Aorta (tissue), 5 donors: ENCODE data around the gene SLC24A3. TPM values are rescaled to one million over a fixed set of nuclear protein-coding genes. Genes with fewer than 3 reads are reported as not detected.
A peak's percentile ranks its signal among the peaks of the same experiment; 100 is the strongest.

Source experiments
- ATAC-seq: fragments of 200-7000 bp; cut with Tn5 transposase; one replicate; pipeline ENCODE4 v1.9.1; 2022; ENCODE audit warnings: moderate library complexity; ENCODE audit not compliant: low FRiP score
- DNase-seq, 2 donors: peaks; one replicate each; pipeline ENCODE4 v3.0.0-alpha.2; 2020
- H3K27ac ChIP-seq, 2 donors: one replicate each; pipeline ENCODE4 v1.5.1; 2013; ENCODE audit warnings: low read length in 2 of 2, mild to moderate bottlenecking in 2 of 2, moderate library complexity in 2 of 2, control low read depth in 1 of 2, inconsistent platforms in 1 of 2, low read depth in 1 of 2
- H3K27me3 ChIP-seq, 2 donors: one replicate each; pipeline ENCODE4 v1.6.1; 2013; ENCODE audit warnings: control low read depth in 1 of 2, low read length in 1 of 2, mild to moderate bottlenecking in 1 of 2, moderate library complexity in 1 of 2; ENCODE audit not compliant: insufficient read depth in 2 of 2, control insufficient read depth in 1 of 2
- H3K36me3 ChIP-seq, 2 donors: one replicate each; pipeline ENCODE4 v1.6.1; 2013; ENCODE audit warnings: control low read depth in 1 of 2, low read length in 1 of 2, mild to moderate bottlenecking in 1 of 2; ENCODE audit not compliant: insufficient read depth in 2 of 2, control insufficient read depth in 1 of 2
- H3K4me1 ChIP-seq, 2 donors: one replicate each; pipeline ENCODE4 v1.6.1; 2013; ENCODE audit warnings: low read length in 2 of 2, control low read depth in 1 of 2, mild to moderate bottlenecking in 1 of 2, moderate library complexity in 1 of 2; ENCODE audit not compliant: insufficient read depth in 2 of 2, control insufficient read depth in 1 of 2
- H3K4me3 ChIP-seq, 2 donors: one replicate each; pipeline ENCODE4 v1.5.1; 2013; ENCODE audit warnings: low read length in 2 of 2, control low read depth in 1 of 2, mild to moderate bottlenecking in 1 of 2
- H3K9me3 ChIP-seq: one replicate; pipeline ENCODE4 v1.6.1; 2013; ENCODE audit warnings: mild to moderate bottlenecking, low read length; ENCODE audit not compliant: control insufficient read depth
- WGBS, 2 donors: extraction: QIAGEN DNeasy Blood & Tissue Kit; methylation state at CpG; one replicate each; pipeline ENCODE4 v1.1.7; 2013; 5-methylcytosine and 5-hydroxymethylcytosine counted together
- intact Hi-C, 2 donors: fragments of 100-400 bp; cut with DNase I; formaldehyde crosslinking; loops; one replicate each; pipeline versions ENCODE4 v1.14.2 to v1.15.0; 2022
- polyA plus RNA-seq, 2 donors: library from polyadenylated mRNA; stranded (reverse); fragments of 200-250 nt; gene quantifications; one replicate each; pipeline ENCODE4 v1.2.3, GENCODE V29; 2013
- total RNA-seq, 2 donors: library from RNA; stranded (reverse); fragmentation: NEBNext Ultra II Directional; extraction: Animal tissue kit (Norgen Biotek cat#: 25700); gene quantifications; one replicate each; pipeline ENCODE4 v1.2.1, GENCODE V29; 2021
- donor health status: healthy with polysubstance abuse.
- donor health status: Bipolar disorder and iron deficiency.
- donor health status: DM: no; HTN: no; CAD: no.
- donor health status: DM: no; HTN: no; CAD: no.
- donor health status: DM: yes; HTN: yes; CAD: no.

The SLC24A3 gene
- total and polyA plus RNA-seq, 4 donors = 8.8 to 24.9 (median 19.1) TPM

DNA sequence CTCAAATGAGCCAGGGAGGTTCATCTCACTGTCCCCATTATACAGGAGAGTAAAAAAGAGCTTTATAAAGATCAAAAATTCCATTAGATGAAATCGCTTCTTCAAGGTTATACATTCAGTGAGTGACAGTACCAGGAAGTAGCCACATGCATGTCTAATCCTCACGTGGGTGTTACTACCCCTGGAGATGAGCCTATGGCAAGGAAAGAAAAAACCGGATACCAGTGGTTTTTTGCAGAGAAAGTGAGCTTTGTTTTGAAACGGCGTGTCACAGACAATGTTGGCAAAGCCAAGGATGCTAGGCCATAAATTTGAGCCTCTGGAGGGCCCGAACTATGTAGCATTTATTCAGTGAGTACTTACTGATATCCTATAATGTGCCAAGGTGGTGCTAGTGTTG lies 330.7 kb downstream of the SLC24A3 start:
- no peaks in the 10 kb centered on the region for H3K9me3 ChIP-seq
- H3K27ac ChIP-seq = no peak overlapping the region
- H3K4me1 ChIP-seq = no peaks in the 10 kb centered on the region
- ATAC-seq (no peak), DNase-seq (no peak)
- H3K27me3 ChIP-seq = no peaks in the 10 kb centered on the region
- intact Hi-C loops = no loop called here
- H3K36me3 ChIP-seq = no peaks in the 10 kb centered on the region
- 89% methylated on average over 6 of the region's 6 CpGs for WGBS, 2 donors
- no peak overlapping the region for H3K4me3 ChIP-seq

DNA sequence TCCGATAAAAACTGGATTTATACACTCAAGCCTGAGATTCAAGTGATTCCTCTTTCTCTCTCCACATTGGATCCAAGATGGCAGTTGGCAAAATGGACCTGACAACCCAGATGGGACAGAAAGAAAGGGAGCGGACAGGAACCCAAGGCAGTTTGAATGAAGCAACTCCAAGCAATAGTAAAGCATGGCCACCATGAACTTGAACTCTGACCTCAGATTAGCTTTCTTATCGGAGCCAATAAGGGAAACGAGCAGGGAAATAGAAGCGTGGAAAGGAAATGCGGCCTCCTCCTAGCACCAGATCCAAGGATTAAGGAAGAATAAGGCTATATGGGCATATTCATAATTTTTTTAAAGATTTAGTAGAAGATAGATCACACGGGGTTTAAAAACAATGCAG lies 332.2 kb downstream of the SLC24A3 start:
- H3K27me3 ChIP-seq = no peaks in the 10 kb centered on the region
- no peak overlapping the region for H3K4me3 ChIP-seq
- ATAC-seq = no peak
- H3K4me1 ChIP-seq = peaks cover 0 to 5% of the 10 kb centered on the region in 2 donors
- H3K9me3 ChIP-seq = no peaks in the 10 kb centered on the region
- intact Hi-C loops = no loop called here
- no peak overlapping the region for H3K27ac ChIP-seq
- 97 to 98% methylated on average over 7 of the region's 7 CpGs for WGBS, 2 donors
- H3K36me3 ChIP-seq = no peaks in the 10 kb centered on the region
- no peak for DNase-seq

DNA sequence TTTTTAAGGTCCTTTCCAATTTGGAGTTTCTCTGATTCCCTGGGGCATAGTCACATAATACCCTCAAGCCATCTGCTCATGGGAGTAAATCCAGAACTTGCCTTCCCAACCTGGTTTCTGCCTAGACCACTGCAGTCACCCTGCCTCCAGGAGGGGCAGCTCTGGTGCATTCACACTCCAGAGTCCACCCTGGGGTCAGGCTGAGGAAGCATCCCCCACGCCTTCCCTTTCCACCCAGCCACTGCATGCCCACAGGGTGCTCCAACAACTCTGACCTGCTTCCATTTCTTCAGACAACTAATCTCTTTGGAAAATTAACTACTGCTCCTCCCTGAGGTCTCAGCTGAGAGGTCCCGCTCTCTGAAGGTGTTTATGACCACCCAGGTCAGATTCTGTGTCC lies 334.2 kb downstream of the SLC24A3 start:
- no peak for DNase-seq
- intact Hi-C loops = no loop called here
- no peak overlapping the region for H3K27ac ChIP-seq
- ATAC-seq = no peak
- H3K27me3 ChIP-seq = no peaks in the 10 kb centered on the region
- no peaks in the 10 kb centered on the region for H3K36me3 ChIP-seq
- no peak overlapping the region for H3K4me3 ChIP-seq
- H3K9me3 ChIP-seq = no peaks in the 10 kb centered on the region
- H3K4me1 ChIP-seq = peaks cover 0 to 5% of the 10 kb centered on the region in 2 donors
- WGBS, 2 donors = 98 to 100% methylated on average over 2 of the region's 2 CpGs

DNA sequence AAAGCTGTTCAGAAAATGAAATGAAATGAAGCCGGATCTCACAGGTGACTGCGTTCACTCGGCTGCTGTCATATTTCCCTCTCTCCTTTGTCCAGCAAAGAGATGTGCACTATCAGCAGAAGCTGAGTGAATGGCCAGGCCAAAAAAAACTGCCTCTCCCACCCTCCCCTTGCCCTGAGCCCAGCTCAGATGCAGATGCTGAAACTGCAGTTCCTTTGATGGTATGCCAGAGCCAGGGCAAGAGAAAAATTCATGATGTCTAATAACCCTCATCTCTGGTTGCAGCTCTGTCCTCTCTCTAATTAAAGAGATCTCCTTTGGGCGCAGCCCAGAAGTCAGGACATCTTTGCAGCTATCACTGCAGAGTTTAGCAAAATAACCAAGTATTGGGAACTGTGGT lies 335.1 kb downstream of the SLC24A3 start:
- H3K27me3 ChIP-seq = no peaks in the 10 kb centered on the region
- H3K4me3 ChIP-seq = no peak overlapping the region
- ATAC-seq (no peak), DNase-seq (no peak)
- 68 to 70% methylated on average over 4 of the region's 4 CpGs for WGBS, 2 donors
- intact Hi-C loops = no loop called here
- no peaks in the 10 kb centered on the region for H3K36me3 ChIP-seq
- peaks cover under 1 to 5% of the 10 kb centered on the region in 2 donors for H3K4me1 ChIP-seq
- no peaks in the 10 kb centered on the region for H3K9me3 ChIP-seq
- no peak overlapping the region for H3K27ac ChIP-seq

DNA sequence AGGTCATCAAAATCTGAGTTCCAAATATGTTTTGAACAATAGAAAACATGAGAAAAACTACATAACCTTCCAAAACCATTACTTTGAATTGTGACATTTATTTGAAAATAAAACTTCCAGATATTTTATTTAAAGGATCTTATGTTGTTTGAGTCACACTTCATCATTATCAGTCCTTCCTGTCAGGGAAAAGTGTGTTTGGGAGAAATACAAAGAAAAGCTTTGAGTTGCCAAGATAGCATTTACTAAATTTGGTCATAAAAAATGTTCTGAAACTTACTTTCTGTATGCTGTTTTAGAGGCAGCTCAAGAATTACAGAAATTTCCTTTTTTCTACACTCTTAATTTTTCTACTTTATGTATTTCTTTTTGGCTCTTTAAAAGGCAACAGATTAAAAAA lies 337.5 kb downstream of the SLC24A3 start:
- no peak for DNase-seq
- H3K4me3 ChIP-seq = no peak overlapping the region
- no peak for ATAC-seq
- H3K27ac ChIP-seq = no peak overlapping the region
- no peaks in the 10 kb centered on the region for H3K27me3 ChIP-seq
- peaks cover 2 to 9% of the 10 kb centered on the region in 2 donors for H3K4me1 ChIP-seq
- H3K36me3 ChIP-seq = no peaks in the 10 kb centered on the region
- intact Hi-C loops = loop anchor here in 1 of 2 donors (5.0 to 10.0 kb wide), 2 partner anchors 48 to 105 kb away; no protein-coding TSS in a partner anchor
- H3K9me3 ChIP-seq = no peaks in the 10 kb centered on the region

DNA sequence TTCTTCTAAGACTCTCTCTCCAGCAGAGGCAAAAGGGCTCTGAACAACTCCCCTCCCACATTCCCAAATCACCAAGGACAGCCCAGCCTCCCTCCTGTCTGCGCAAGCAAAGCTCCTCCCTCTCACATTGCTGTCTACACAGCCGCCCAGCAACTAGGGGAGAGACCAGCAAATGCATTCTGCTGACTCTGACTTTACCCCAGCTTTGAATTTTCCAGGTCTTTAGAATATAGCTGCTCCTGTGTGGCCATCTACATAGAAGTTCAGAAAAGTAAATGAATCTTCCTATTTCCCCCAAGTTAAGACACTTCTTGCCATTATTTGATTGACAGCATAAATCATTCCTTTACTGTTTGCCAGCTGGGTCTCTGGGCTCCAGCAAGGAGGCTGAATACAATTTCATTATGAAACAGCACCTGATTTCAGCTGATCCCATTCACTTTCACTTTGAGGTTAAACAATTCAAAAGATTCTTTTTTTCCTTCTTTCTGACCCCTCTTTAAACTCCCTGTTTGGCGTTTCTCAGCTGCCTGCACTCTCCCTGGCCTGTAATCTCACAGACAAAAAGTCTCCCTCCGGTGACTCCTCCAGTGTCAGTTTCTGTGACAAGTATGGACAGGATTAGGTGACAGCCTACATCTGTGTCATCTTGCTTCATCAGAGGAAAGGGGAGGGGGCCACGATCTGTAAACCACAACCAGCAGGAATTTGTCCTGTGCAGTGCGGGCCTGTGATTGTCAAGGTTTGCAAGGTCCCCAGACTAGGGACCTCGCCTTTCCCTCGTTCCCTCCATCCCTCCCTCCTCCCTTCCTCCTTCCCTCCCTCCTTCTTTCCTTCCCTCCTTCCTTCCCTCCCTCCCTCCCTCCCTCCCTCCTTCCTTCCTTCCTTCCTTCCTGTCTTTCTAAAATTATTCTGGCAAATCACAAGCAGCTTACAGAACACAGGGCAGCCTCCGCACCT lies 340.1 kb downstream of the SLC24A3 start:
- no peaks in the 10 kb centered on the region for H3K9me3 ChIP-seq
- DNase-seq (peak; percentile 72 to 79), ATAC-seq (peak; percentile 70)
- intact Hi-C loops = loop anchor here (2.0 to 10.0 kb wide), 3 partner anchors 50 to 108 kb away; no protein-coding TSS in a partner anchor
- no peaks in the 10 kb centered on the region for H3K36me3 ChIP-seq
- peaks cover 2 to 11% of the 10 kb centered on the region in 2 donors for H3K4me1 ChIP-seq
- no peaks in the 10 kb centered on the region for H3K27me3 ChIP-seq
- H3K27ac ChIP-seq = peak overlapping the region in 1 of 2 donors; percentile 85
- no peak overlapping the region for H3K4me3 ChIP-seq
- 45 to 51% methylated on average over 9 of the region's 9 CpGs for WGBS, 2 donors

DNA sequence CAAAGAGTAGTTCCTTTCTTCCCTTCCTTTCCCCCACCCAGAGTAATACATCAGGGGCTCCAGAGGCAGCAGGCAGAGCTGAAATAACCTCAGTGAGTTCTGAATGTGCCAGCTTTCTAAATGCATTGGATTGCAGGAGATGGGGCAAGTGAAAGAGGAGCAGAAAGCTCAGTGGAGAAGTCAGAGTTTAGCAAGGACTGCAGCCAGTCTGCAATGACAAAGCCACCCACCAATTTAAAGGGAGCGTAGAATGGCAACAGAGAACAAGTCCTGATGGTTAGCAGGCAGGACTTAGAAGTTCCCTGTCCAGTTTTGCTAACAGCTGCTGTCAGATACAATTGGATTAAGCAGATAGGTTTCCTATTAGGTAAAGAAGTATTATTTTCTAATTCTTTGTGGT lies 342.2 kb downstream of the SLC24A3 start:
- no peaks in the 10 kb centered on the region for H3K36me3 ChIP-seq
- intact Hi-C loops = loop anchor here in 1 of 2 donors (5.0 to 10.0 kb wide), 2 partner anchors 52 to 110 kb away; no protein-coding TSS in a partner anchor
- no peak overlapping the region for H3K27ac ChIP-seq
- 86 to 90% methylated on average over 1 of the region's 1 CpG for whole genome bisulfite sequencing, 2 donors
- H3K9me3 ChIP-seq = no peaks in the 10 kb centered on the region
- H3K4me3 ChIP-seq = no peak overlapping the region
- H3K4me1 ChIP-seq = peaks cover 2 to 6% of the 10 kb centered on the region in 2 donors
- no peak for ATAC-seq
- DNase-seq = no peak
- H3K27me3 ChIP-seq = no peaks in the 10 kb centered on the region

DNA sequence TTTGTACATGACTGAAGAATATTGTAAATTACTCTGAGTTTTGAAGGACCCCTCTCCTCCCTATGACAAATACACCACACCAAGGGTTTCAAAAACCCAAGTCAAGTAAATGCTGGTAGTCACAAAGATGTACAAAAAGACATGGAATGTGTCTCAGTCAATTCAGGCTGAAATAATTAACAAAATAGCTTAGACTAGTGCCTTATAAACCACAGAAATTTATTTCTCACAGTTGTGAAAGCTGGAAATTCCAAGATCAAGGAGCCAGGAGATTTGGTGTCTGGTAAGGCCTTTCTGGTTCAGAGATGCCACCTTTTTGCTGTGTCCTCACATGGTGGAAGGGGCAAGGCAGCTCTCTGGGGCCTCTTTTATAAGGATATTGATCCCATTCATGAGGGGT lies 343.3 kb downstream of the SLC24A3 start:
- Histone ChIP-seq H3K4me1 (peaks cover 2 to 6% of the 10 kb centered on the region in 2 donors), H3K27ac (no peak overlapping the region), H3K9me3 (no peaks in the 10 kb centered on the region), H3K36me3 (peaks cover 0 to 2% of the 10 kb centered on the region in 2 donors), H3K27me3 (no peaks in the 10 kb centered on the region), H3K4me3 (no peak overlapping the region)
- ATAC-seq (no peak), DNase-seq (no peak)
- intact Hi-C loops = loop anchor here in 1 of 2 donors (10.0 kb wide), 1 partner anchor 111 kb away; no protein-coding TSS in a partner anchor

DNA sequence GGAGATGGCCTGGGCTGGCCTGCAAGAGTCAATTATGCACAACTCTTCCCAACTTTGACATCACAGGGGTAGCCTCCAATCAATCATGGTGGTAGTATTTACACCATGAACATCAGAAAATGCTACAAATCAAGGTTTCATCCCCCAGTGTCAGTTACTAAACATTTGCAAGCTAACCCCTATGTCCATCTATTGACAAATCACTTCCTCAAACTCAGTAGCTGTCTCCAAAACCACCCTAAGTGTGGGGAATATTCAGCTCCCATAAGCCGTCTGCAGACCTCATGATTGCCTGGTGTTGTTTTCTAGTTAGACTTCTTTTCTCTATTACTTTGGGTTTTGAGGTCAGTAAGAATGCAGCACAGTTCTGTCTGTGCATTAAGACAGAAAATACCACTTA lies 344.8 kb downstream of the SLC24A3 start:
- no peaks in the 10 kb centered on the region for H3K9me3 ChIP-seq
- H3K36me3 ChIP-seq = peaks cover 0 to 2% of the 10 kb centered on the region in 2 donors
- H3K4me1 ChIP-seq = peaks cover 2 to 6% of the 10 kb centered on the region in 2 donors
- ATAC-seq (no peak), DNase-seq (no peak)
- no peak overlapping the region for H3K27ac ChIP-seq
- H3K27me3 ChIP-seq = no peaks in the 10 kb centered on the region
- 94 to 96% methylated on average over 1 of the region's 1 CpG for WGBS, 2 donors
- no peak overlapping the region for H3K4me3 ChIP-seq
- intact Hi-C loops = loop anchor here in 1 of 2 donors (10.0 kb wide), 1 partner anchor 112 kb away; no protein-coding TSS in a partner anchor
